ENCODE results near the gene MPG.

The MPG gene

DNA sequence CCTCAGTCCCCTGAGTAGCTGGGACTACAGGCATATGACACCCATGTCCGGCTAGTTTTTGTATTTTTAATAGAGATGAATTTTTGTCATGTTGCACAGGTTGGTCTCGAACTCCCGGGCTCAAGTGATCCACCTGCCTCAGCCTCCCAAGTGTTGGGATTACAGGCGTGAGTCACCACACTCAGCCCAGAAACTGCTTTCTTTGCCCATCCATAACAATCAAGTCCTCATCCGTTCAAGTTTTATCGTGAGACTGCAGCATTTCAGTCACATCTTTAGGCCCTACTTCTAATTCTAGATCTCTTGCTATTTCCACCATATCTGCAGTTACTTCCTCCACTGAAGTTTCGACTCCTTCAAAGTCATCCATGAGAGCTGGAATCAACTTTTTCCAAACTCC, 54.1 kb downstream of the MPG start:
- FAIRE-seq (no peak), DNase-seq (ENCODE audit: insufficient read length, low spot score) (no peak)
- TF ChIP-seq POLR2A (IDR thresholded peaks at IDR 0.05; ENCODE audit: low read depth, low read length) = no peak

DNA sequence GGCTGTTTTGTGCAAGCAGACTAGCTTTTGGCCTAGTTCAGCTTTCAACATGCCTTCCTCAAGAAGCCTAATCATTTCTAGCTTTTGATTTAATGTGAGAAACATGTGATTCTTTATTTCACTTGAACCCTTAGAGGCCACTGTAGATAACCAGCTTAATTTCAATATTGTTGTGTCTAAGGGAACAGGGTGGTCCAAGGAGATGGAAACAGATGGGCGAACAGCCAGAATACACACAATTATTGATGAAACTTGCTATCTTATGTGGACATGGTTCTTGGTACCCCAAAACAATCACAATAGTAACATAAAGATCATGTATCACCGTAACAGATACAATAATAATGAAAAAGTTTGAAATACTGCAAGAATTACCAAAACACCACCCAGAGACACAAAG, 55.7 kb downstream of the MPG start:
- DNase-seq (ENCODE audit: insufficient read length, low spot score) = no peak
- TF ChIP-seq POLR2A (IDR thresholded peaks at IDR 0.05; ENCODE audit: low read depth, low read length) = no peak
- FAIRE-seq = no peak
